Adrenal gland (tissue), 5 donors: ENCODE measurements around the gene GATA5.

Experiments
- POLR2A ChIP-seq, 2 donors: fragments of 450-650 bp; IDR thresholded peaks; one replicate each; pipeline ENCODE4 v1.6.1; 2017; ENCODE audit warnings: antibody characterized with exemption in 2 of 2, mild to moderate bottlenecking in 2 of 2, moderate library complexity in 1 of 2
- TF ChIP-seq, protein P1 (sequence below), 6 experiments: fragments of 450-650 bp in 4 of 6; fragments of 200-600 bp in 2 of 6; sonication (generic) in 1 of 6; IDR thresholded peaks; 1 replicate in 5 of 6; 2 replicates in 1 of 6; pipeline versions ENCODE4 v1.5.1 to v1.8.0; 2016 to 2021; ENCODE audit warnings: antibody characterized with exemption in 6 of 6, mild to moderate bottlenecking in 2 of 6, moderate library complexity in 1 of 6
- donor health status: DM: no; HTN: no; CAD: no.

DNA sequence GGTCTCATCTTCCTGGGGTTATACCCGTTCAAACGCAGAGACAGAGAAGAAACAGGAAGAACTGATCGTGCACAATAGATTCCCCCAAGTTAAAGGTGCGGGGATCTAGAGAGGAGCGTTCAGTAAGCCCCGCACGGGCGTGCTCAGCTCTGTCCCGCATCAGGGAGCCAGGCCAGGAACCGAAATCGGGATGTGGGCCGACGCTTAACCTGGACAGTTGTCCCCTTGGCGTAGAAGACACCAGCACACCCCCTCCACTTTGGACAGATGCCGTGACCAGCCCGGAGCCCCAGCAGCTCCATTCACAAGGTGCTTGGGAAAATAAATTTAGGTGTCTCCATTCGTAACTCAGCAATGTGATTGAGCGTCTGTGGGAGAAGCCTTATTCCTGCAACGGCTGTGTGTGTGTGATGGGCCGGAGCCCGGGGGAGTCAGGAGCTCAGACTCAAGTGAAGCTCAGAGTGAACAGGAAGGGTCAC, 24.0 kb upstream of the GATA5 start:
- TF ChIP-seq, protein P1, sequence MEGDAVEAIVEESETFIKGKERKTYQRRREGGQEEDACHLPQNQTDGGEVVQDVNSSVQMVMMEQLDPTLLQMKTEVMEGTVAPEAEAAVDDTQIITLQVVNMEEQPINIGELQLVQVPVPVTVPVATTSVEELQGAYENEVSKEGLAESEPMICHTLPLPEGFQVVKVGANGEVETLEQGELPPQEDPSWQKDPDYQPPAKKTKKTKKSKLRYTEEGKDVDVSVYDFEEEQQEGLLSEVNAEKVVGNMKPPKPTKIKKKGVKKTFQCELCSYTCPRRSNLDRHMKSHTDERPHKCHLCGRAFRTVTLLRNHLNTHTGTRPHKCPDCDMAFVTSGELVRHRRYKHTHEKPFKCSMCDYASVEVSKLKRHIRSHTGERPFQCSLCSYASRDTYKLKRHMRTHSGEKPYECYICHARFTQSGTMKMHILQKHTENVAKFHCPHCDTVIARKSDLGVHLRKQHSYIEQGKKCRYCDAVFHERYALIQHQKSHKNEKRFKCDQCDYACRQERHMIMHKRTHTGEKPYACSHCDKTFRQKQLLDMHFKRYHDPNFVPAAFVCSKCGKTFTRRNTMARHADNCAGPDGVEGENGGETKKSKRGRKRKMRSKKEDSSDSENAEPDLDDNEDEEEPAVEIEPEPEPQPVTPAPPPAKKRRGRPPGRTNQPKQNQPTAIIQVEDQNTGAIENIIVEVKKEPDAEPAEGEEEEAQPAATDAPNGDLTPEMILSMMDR (IDR thresholded peaks at IDR 0.05): no peak
- TF ChIP-seq POLR2A (IDR thresholded peaks at IDR 0.05): no peak
